ENCODE results near the gene GNAT3.

The GNAT3 gene

DNA sequence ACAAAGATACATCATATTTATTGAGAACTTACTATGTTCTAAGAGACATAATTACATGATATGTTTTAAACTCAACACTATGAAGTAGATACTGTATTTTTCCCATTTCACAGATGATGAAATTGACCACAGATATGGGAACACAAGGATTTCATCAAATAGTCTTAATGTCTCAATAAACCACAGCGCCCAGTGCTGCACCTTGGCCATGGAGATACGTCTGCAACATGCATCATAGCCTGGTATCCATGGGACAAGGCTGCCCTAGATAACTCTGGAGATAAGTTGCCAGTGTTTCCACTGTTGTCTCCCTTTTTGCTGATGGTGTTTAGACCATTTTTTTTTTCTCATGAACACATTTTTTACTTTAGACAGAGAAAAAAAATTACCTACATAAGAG lies 97.5 kb downstream of the GNAT3 start:
- no peak for DNase-seq

DNA sequence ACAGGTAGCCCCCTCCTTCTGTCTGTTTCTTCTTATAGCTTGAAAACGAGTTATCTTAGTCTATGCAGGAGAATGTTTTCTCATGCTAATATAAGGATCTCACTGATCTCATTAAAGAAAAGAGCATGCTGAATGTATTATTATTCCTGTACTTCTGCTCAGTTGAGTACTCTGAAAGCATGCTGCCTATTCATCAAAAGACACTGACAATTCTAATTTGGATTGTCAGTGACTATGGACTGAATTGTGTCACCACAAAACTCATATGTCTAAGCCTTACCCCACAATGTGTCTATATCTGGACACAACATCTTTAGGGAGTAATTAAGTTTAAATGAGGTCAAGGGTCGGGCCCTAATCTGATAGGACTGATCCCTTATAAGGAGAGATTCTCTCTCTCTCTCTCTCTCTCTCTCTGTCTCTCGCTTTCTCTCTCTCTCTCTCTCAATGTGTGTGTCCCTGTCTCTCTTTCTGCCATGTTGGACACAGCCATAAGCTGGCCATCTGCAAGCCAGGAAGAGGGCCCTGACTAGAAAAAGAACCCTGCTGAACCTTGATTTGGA lies 98.4 kb downstream of the GNAT3 start:
- no peak for DNase-seq

DNA sequence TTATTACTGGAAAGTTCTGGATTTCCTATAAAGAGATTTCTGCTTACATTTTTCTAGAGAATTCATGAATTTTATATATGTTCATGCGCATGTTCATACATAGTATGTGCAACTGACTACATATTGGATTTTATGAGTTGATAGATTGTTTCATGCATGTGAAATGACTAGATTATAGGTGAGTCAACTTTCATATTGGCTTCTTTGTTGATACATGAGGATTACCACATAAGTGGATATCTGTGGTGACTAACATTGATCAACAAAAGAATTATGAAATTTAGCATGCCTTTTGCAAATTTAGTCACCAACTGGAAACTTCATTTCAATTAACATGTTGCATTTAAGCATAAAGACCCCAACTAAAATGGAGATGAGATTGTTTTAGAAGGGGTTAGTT lies 99.0 kb downstream of the GNAT3 start:
- no peak for DNase-seq

DNA sequence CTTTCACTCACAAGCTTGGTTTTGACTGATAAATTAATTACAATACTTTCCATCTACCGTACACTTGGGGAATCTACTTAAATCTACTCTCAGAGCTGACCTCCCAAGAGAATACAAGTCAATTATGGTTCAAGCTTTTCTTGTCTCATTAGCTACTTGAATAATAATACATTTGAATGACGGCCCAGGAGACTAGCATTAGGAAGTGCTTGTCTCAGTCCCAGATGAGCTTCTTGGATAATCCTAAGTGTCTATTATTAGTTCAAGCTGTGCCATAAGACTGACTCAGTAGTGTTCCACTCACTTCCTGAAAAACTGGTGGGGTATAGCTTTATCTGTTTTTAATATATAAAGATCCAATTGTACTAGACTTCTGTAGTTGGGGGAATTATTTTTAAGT lies 100.2 kb downstream of the GNAT3 start:
- DNase-seq, result no peak

DNA sequence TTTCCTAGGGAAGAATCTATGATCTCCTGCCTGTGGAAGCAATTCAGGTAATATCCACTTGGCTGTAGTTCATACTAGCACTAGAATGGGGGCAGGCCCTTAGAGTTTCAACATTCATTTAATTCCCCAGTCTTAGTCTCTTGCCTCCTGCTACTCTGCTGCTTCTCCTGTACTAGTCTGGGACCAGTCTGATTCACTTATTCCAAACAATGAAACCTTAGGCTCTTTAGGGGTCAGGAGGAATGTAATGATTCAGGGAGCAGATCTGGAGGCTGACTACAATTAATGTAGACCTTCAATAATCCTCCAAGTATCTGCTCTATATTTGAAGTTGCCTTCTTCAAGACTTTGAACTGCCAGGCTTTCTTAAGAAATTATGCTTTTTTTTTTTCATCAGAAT lies 101.8 kb downstream of the GNAT3 start:
- DNase-seq, result no peak
